GM12878 (cell line): Measurements from ENCODE around the gene EIF4EBP2. TPM values are rescaled to one million over a fixed set of nuclear protein-coding genes. Genes with fewer than 3 reads are reported as not detected.

Experiments used
- ASH2L ChIP-seq: fragments of 300-600, 200-600 bp; sonication (generic); IDR thresholded peaks from 2 replicates; pipeline ENCODE4 v1.6.1; 2017; ENCODE audit warnings: low read depth, mild to moderate bottlenecking, borderline replicate concordance
- CUX1 ChIP-seq: IDR thresholded peaks from 2 replicates; pipeline ENCODE4 v1.6.1; 2012; ENCODE audit warnings: improper control_type of control experiment, low read depth, low read length; ENCODE audit not compliant: insufficient replicate concordance
- DPF2 ChIP-seq: fragments of 450-650 bp; IDR thresholded peaks from 2 replicates; pipeline ENCODE4 v1.6.1; 2017; ENCODE audit warnings: mild to moderate bottlenecking
- FOXK2 ChIP-seq: fragments of 450-650 bp; IDR thresholded peaks from 2 replicates; pipeline ENCODE4 v1.6.1; 2017; ENCODE audit warnings: mild to moderate bottlenecking, moderate library complexity
- HDAC6 ChIP-seq: fragments of 200-600 bp; sonication (generic); IDR thresholded peaks from one replicate; pipeline ENCODE4 v1.8.0; 2017; ENCODE audit warnings: antibody characterized with exemption; ENCODE audit not compliant: unreplicated experiment
- KAT2A ChIP-seq: conservative IDR thresholded peaks from 2 replicates; pipeline ENCODE4 v1.6.1; 2011; ENCODE audit warnings: low read depth, low read length; ENCODE audit not compliant: control insufficient read depth
- NR2C1 ChIP-seq: fragments of 450-650 bp; IDR thresholded peaks from 2 replicates; pipeline ENCODE4 v1.6.1; 2017; ENCODE audit warnings: antibody characterized with exemption, mild to moderate bottlenecking, moderate library complexity
- PKNOX1 ChIP-seq: fragments of 450-650 bp; IDR thresholded peaks from 2 replicates; pipeline ENCODE4 v1.6.1; 2016; ENCODE audit warnings: mild to moderate bottlenecking
- RUNX3 ChIP-seq: IDR thresholded peaks from 2 replicates; pipeline ENCODE4 v1.6.1; 2012; ENCODE audit warnings: low read length, inconsistent platforms
- SRF ChIP-seq, 2 experiments: IDR thresholded peaks; 2 replicates each; pipeline ENCODE4 v1.6.1; 2011; ENCODE audit warnings: low read depth in 2 of 2, low read length in 2 of 2, mild to moderate bottlenecking in 1 of 2, moderate library complexity in 1 of 2
- TAF1 ChIP-seq: IDR thresholded peaks from 2 replicates; pipeline ENCODE4 v1.6.1; 2011; ENCODE audit warnings: mild to moderate bottlenecking, low read depth, low read length, borderline replicate concordance
- WRNIP1 ChIP-seq: IDR thresholded peaks from 2 replicates; pipeline ENCODE4 v1.6.1; 2011; ENCODE audit warnings: low read depth, low read length, improper control_type of control experiment, borderline replicate concordance
- polyA plus RNA-seq, 11 experiments: library from polyadenylated mRNA; depleted of rRNA in 4 of 11; unstranded in 6 of 11; stranded (reverse) in 5 of 11; fragments of >200 nt; fragmentation: Nextera tagmentation in 4 of 11; fragmentation: Illumina TruSeq in 1 of 11; extraction: Ambion mirVana in 4 of 11; extraction: Trizol in 1 of 11; gene quantifications; 1 replicate in 1 of 11; 2 replicates in 10 of 11; pipeline versions ENCODE4 v1.2.1 to v1.2.3, GENCODE V29; 2011 to 2016; ENCODE audit warnings: inconsistent platforms in 2 of 11, missing spikeins in 2 of 11, low read depth in 1 of 11
- total RNA-seq, 4 experiments: library from RNA; depleted of rRNA in 3 of 4; stranded (reverse); fragments of >200 nt in 3 of 4; fragmentation: Illumina TruSeq in 1 of 4; extraction: Trizol in 1 of 4; gene quantifications; 2 replicates each; pipeline versions ENCODE4 v1.2.1 to v1.2.3, GENCODE V29; 2013 to 2021
- TF ChIP-seq, protein P1 (sequence below): IDR thresholded peaks from 2 replicates; pipeline ENCODE4 v1.6.1; 2012; ENCODE audit warnings: low read depth, low read length, improper control_type of control experiment
- TF ChIP-seq, protein P2 (sequence below): IDR thresholded peaks from 2 replicates; pipeline ENCODE4 v1.6.1; 2011; ENCODE audit warnings: borderline replicate concordance, low read depth, mild to moderate bottlenecking, moderate library complexity, low read length; ENCODE audit not compliant: insufficient read depth, poor library complexity, severe bottlenecking
- TF ChIP-seq, protein P3 (sequence below): fragments of 450-650 bp; IDR thresholded peaks from 2 replicates; pipeline ENCODE4 v1.6.1; 2017; ENCODE audit warnings: borderline replicate concordance

Gene EIF4EBP2
- total and polyA plus RNA-seq, 10 of the 15 experiments (the other 5 are each of a cell fraction or from before 2014, with no cell fraction given) = 14.4 to 51.3 (median 28.9) TPM

DNA sequence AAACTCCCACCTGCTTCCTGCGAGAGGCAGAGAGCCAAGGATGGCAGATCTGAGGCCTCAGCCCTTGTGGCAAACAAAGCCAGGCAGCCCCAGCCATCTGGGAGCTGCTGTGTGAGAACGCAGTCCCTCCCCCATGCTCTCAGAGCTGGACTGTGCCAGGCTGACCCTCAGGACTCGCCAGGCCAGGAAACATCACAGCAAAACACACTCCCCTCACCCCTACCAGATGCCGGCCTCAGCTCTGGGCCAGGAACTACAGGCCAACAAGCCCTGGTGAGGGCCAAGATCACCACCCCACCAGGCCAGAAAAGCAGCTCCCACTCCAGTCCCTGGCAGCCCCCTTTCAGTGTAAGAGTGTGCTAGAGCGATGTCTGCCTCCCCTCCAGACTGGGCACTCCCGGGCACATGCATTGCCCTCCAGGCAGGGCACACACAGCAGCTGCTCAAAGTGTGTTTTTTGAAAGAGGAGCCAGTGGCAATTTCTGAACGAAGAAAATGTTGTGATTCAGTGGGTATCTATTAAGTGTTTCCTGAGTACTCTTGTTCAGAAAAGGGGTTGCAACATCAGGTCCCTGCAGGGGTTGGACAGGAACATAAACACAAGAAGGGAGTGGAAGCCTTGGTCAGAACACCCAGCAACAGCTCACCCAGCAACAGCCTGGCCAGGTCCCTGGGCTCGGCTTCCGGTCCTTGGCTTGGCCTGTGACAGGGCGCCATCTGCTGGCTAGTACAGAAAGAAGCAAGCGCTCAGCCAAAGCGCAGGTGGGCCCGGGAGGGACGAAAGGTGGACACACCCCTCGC, 39.8 kb upstream of the EIF4EBP2 start (continued):
- TF ChIP-seq CUX1 = no peak
- TF ChIP-seq DPF2 = no peak
- TF ChIP-seq, protein P1, sequence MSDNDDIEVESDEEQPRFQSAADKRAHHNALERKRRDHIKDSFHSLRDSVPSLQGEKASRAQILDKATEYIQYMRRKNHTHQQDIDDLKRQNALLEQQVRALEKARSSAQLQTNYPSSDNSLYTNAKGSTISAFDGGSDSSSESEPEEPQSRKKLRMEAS = no peak
- no peak for TF ChIP-seq KAT2A
- 0 out of 4 replicates have a peak, but pooled peaks of 1 of the 2 experiments have one; percentile 30 for TF ChIP-seq SRF (IDR thresholded peaks at IDR 0.05; ENCODE audit: low read depth in 2 of 2, low read length in 2 of 2)
- no peak for TF ChIP-seq WRNIP1
- TF ChIP-seq, protein P2, sequence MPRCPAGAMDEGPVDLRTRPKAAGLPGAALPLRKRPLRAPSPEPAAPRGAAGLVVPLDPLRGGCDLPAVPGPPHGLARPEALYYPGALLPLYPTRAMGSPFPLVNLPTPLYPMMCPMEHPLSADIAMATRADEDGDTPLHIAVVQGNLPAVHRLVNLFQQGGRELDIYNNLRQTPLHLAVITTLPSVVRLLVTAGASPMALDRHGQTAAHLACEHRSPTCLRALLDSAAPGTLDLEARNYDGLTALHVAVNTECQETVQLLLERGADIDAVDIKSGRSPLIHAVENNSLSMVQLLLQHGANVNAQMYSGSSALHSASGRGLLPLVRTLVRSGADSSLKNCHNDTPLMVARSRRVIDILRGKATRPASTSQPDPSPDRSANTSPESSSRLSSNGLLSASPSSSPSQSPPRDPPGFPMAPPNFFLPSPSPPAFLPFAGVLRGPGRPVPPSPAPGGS = no peak
- TF ChIP-seq HDAC6 = no peak
- TF ChIP-seq TAF1 = no peak
- 0 out of 2 replicates have a peak, but pooled peaks have one; percentile 19 for TF ChIP-seq RUNX3
- TF ChIP-seq, protein P3, sequence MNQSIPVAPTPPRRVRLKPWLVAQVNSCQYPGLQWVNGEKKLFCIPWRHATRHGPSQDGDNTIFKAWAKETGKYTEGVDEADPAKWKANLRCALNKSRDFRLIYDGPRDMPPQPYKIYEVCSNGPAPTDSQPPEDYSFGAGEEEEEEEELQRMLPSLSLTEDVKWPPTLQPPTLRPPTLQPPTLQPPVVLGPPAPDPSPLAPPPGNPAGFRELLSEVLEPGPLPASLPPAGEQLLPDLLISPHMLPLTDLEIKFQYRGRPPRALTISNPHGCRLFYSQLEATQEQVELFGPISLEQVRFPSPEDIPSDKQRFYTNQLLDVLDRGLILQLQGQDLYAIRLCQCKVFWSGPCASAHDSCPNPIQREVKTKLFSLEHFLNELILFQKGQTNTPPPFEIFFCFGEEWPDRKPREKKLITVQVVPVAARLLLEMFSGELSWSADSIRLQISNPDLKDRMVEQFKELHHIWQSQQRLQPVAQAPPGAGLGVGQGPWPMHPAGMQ = no peak
- no peak for TF ChIP-seq ASH2L
- TF ChIP-seq FOXK2 = no peak
- TF ChIP-seq NR2C1 = no peak
- no peak for TF ChIP-seq PKNOX1
